SK-N-DZ (cell line): Measurements from ENCODE around the gene PIP4K2A.

Source experiments
- DNase-seq: peaks from one replicate; pipeline ENCODE4 v3.0.0-alpha.2; 2015; ENCODE audit warnings: low spot score

PIP4K2A gene

GRCh38 chr10:22599048-22599561 is 115.3 kb downstream of the PIP4K2A start:
- no peak for DNase-seq

GRCh38 chr10:22598478-22598877 is 115.9 kb downstream of the PIP4K2A start:
- DNase-seq, result peak; percentile 43

GRCh38 chr10:22597138-22597537 is 117.2 kb downstream of the PIP4K2A start:
- no peak for DNase-seq

- DNase-seq, result no peak
Observed at GRCh38 chr10:22593636-22594198, 120.7 kb downstream of the PIP4K2A start.

- no peak for DNase-seq
Observed at GRCh38 chr10:22593026-22593425, 121.4 kb downstream of the PIP4K2A start.

- DNase-seq, result no peak
Observed at GRCh38 chr10:22589851-22590514, 124.4 kb downstream of the PIP4K2A start.

- no peak for DNase-seq
Observed at GRCh38 chr10:22588462-22588861, 125.9 kb downstream of the PIP4K2A start.

GRCh38 chr10:22583683-22584082 is 130.7 kb downstream of the PIP4K2A start:
- DNase-seq, result no peak

GRCh38 chr10:22581461-22581860 is 132.9 kb downstream of the PIP4K2A start:
- DNase-seq, result no peak

- DNase-seq, result no peak
Observed at GRCh38 chr10:22580711-22581110, 133.7 kb downstream of the PIP4K2A start.

GRCh38 chr10:22579826-22580225 is 134.6 kb downstream of the PIP4K2A start:
- no peak for DNase-seq

- no peak for DNase-seq
Observed at GRCh38 chr10:22573820-22574569, 140.4 kb downstream of the PIP4K2A start.

GRCh38 chr10:22570733-22571430 is 143.5 kb downstream of the PIP4K2A start:
- DNase-seq, result no peak

GRCh38 chr10:22570234-22570633 is 144.1 kb downstream of the PIP4K2A start:
- DNase-seq, result no peak

GRCh38 chr10:22568928-22569327 is 145.4 kb downstream of the PIP4K2A start:
- DNase-seq, result no peak

- DNase-seq, result no peak
Observed at GRCh38 chr10:22564060-22564459, 150.3 kb downstream of the PIP4K2A start.

GRCh38 chr10:22561909-22562308 is 152.5 kb downstream of the PIP4K2A start:
- DNase-seq, result no peak

GRCh38 chr10:22560913-22561239 is 153.5 kb downstream of the PIP4K2A start:
- DNase-seq, result peak; percentile 49

GRCh38 chr10:22560096-22560912 is 154.1 kb downstream of the PIP4K2A start:
- peak; percentile 21 for DNase-seq

GRCh38 chr10:22557321-22557720 is 157.1 kb downstream of the PIP4K2A start:
- DNase-seq, result no peak

GRCh38 chr10:22556774-22557173 is 157.6 kb downstream of the PIP4K2A start:
- DNase-seq, result no peak
